Transverse colon (tissue), 4 donors: ENCODE measurements around the gene TEC.

Source experiments
- CTCF ChIP-seq, 5 experiments: fragments of 200-600 bp in 3 of 5; fragments of 450-650 bp in 2 of 5; sonication (generic) in 3 of 5; IDR thresholded peaks; 1 replicate in 2 of 5; 2 replicates in 3 of 5; pipeline ENCODE4 v1.5.1; 2016 to 2017; ENCODE audit warnings: antibody characterized with exemption in 5 of 5, inconsistent platforms in 3 of 5, mild to moderate bottlenecking in 2 of 5, moderate library complexity in 1 of 5
- POLR2AphosphoS5 ChIP-seq, 3 donors: sonication (generic); formaldehyde crosslinking; IDR thresholded peaks; one replicate each; pipeline ENCODE4 v1.6.1; 2016; ENCODE audit warnings: antibody characterized with exemption in 3 of 3

- TF ChIP-seq CTCF (IDR thresholded peaks at IDR 0.05) = no peak
- TF ChIP-seq POLR2AphosphoS5 (IDR thresholded peaks at IDR 0.05) = no peak
These were observed 47.1 kb downstream of the TEC start for GRCh38 chr4:48222491-48222890.
